Fibroblast of peridontal ligament (primary cell): ENCODE measurements around the gene RASGEF1C.

Experiments used
- DNase-seq: peaks from one replicate; pipeline ENCODE4 v3.0.0-alpha.2; 2010; ENCODE audit errors: extremely low read depth

RASGEF1C gene

GRCh38 chr5:180119031-180119902, 89.7 kb downstream of the RASGEF1C start:
- no peak for DNase-seq

- DNase-seq: no peak
Observed at GRCh38 chr5:180118391-180118791, 90.6 kb downstream of the RASGEF1C start.

GRCh38 chr5:180117000-180117725, 91.8 kb downstream of the RASGEF1C start:
- DNase-seq: no peak

- no peak for DNase-seq
Observed at GRCh38 chr5:180116077-180116999, 92.7 kb downstream of the RASGEF1C start.

GRCh38 chr5:180115326-180116076, 93.5 kb downstream of the RASGEF1C start:
- DNase-seq: no peak

GRCh38 chr5:180114304-180115003, 94.6 kb downstream of the RASGEF1C start:
- DNase-seq: no peak

GRCh38 chr5:180113660-180114303, 95.2 kb downstream of the RASGEF1C start:
- no peak for DNase-seq

- DNase-seq: no peak
Observed at GRCh38 chr5:180112181-180112861, 96.7 kb downstream of the RASGEF1C start.

- DNase-seq: no peak
Observed at GRCh38 chr5:180111273-180112002, 97.6 kb downstream of the RASGEF1C start.

- no peak for DNase-seq
Observed at GRCh38 chr5:180109920-180110319, 99.1 kb downstream of the RASGEF1C start.

GRCh38 chr5:180107005-180107404, 102.0 kb downstream of the RASGEF1C start:
- no peak for DNase-seq

GRCh38 chr5:180105827-180106312, 103.1 kb downstream of the RASGEF1C start:
- peak; percentile 24 for DNase-seq

GRCh38 chr5:180104168-180104530, 104.9 kb downstream of the RASGEF1C start:
- no peak for DNase-seq

- DNase-seq: peak; percentile 3
Observed at GRCh38 chr5:180103487-180104167, 105.4 kb downstream of the RASGEF1C start.

- DNase-seq: no peak
Observed at GRCh38 chr5:180102636-180103035, 106.4 kb downstream of the RASGEF1C start.

- no peak for DNase-seq
Observed at GRCh38 chr5:180101451-180102105, 107.4 kb downstream of the RASGEF1C start.

GRCh38 chr5:180100621-180101450, 108.2 kb downstream of the RASGEF1C start:
- DNase-seq: no peak
